Measurements from ENCODE around the gene UBAP1. TPM values are rescaled to one million over a fixed set of nuclear protein-coding genes. Genes with fewer than 3 reads are reported as not detected.
"Not testable (repeated sequence)": the region's sequence is repeated elsewhere in the genome, so short reads cannot be mapped to it uniquely, and the experiment has no call there.

The UBAP1 gene
- total RNA-seq, 4 donors from 2014 or later: 36.7 to 46.1 (median 38.3) TPM

DNA sequence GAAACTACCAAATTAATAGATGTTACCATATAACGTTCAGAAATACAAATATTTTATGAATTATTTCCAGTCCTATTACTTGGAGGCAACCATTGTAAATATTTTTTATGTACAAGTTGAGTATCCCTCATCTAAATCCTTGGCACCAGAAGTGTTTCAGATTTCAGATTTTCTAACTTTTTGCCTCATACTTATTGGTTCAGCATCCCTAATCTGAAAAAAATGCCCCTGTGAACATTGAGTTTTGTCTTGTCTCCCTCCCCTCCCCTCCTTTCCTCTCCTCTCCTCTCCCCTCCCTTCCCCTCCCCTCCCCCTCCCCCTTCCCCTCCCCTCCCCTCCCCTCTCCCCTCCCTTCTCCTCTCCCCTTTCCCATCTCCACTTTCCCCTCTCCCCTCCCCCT, 40.6 kb downstream of the UBAP1 start:
- no peak overlapping the region for H3K4me3 ChIP-seq
- peaks cover 0 to 16% (median 0%) of the 10 kb centered on the region in 4 donors for H3K4me1 ChIP-seq
- H3K9me3 ChIP-seq: no peaks in the 10 kb centered on the region
- H3K36me3 ChIP-seq: peaks cover 0 to 12% (median 0%) of the 10 kb centered on the region in 3 donors
- no peak for DNase-seq (ENCODE audit: low spot score in 2 of 2)
- H3K27me3 ChIP-seq: no peaks in the 10 kb centered on the region
- TF ChIP-seq POLR2A (IDR thresholded peaks at IDR 0.05) (no peak), EP300 (IDR thresholded peaks at IDR 0.05) (no peak)
- TF ChIP-seq, protein P1, sequence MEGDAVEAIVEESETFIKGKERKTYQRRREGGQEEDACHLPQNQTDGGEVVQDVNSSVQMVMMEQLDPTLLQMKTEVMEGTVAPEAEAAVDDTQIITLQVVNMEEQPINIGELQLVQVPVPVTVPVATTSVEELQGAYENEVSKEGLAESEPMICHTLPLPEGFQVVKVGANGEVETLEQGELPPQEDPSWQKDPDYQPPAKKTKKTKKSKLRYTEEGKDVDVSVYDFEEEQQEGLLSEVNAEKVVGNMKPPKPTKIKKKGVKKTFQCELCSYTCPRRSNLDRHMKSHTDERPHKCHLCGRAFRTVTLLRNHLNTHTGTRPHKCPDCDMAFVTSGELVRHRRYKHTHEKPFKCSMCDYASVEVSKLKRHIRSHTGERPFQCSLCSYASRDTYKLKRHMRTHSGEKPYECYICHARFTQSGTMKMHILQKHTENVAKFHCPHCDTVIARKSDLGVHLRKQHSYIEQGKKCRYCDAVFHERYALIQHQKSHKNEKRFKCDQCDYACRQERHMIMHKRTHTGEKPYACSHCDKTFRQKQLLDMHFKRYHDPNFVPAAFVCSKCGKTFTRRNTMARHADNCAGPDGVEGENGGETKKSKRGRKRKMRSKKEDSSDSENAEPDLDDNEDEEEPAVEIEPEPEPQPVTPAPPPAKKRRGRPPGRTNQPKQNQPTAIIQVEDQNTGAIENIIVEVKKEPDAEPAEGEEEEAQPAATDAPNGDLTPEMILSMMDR (IDR thresholded peaks at IDR 0.05): no peak
- no peak overlapping the region for H3K27ac ChIP-seq
- 74 to 79% methylated on average over 1 of the region's 1 CpG for WGBS, 2 donors

GRCh38 chr9:34220218-34220617, 41.4 kb downstream of the UBAP1 start:
- Histone ChIP-seq H3K4me3 (no peak overlapping the region), H3K27me3 (no peaks in the 10 kb centered on the region), H3K4me1 (peaks cover 0 to 16% (median 0%) of the 10 kb centered on the region in 4 donors), H3K9me3 (no peaks in the 10 kb centered on the region), H3K27ac (no peak overlapping the region), H3K36me3 (peaks cover 0 to 13% (median 0%) of the 10 kb centered on the region in 3 donors)
- no peak for DNase-seq (ENCODE audit: low spot score in 2 of 2)
- WGBS, 2 donors: 88 to 97% methylated on average over 8 of the region's 8 CpGs
- TF ChIP-seq POLR2A (IDR thresholded peaks at IDR 0.05) (no peak), EP300 (IDR thresholded peaks at IDR 0.05) (no peak)
- TF ChIP-seq, protein P1 (IDR thresholded peaks at IDR 0.05): no peak

DNA sequence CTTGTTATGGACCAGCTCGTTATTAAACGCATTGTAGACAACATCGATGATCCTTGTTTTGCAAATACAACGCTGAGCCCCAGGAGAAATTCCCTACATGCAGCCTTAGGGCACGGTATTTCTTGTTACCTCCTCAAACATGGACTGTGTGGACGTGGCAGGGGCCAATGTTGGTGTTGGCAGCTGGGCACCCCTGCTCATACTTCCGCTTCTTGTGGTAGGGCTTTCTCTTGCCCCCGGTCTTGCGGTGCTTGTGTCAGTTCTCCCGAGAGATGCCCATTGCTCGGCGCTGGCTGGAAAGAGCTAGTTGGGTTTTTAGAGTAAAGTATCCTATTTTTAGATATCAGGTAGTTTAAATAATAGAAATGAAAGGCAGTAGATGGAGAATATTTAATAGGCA, 45.5 kb downstream of the UBAP1 start:
- no peak for DNase-seq (ENCODE audit: low spot score in 2 of 2)
- 85 to 97% methylated on average over 12 of the region's 12 CpGs for WGBS, 2 donors
- Histone ChIP-seq H3K36me3 (peaks cover 0 to 13% (median 0%) of the 10 kb centered on the region in 3 donors), H3K27me3 (no peaks in the 10 kb centered on the region), H3K9me3 (no peaks in the 10 kb centered on the region), H3K4me3 (no peak overlapping the region), H3K27ac (no peak overlapping the region), H3K4me1 (peaks cover 0 to 22% (median 0%) of the 10 kb centered on the region in 4 donors)
- TF ChIP-seq EP300 (IDR thresholded peaks at IDR 0.05) (no peak), POLR2A (IDR thresholded peaks at IDR 0.05) (no peak)
- TF ChIP-seq, protein P1 (IDR thresholded peaks at IDR 0.05): no peak

DNA sequence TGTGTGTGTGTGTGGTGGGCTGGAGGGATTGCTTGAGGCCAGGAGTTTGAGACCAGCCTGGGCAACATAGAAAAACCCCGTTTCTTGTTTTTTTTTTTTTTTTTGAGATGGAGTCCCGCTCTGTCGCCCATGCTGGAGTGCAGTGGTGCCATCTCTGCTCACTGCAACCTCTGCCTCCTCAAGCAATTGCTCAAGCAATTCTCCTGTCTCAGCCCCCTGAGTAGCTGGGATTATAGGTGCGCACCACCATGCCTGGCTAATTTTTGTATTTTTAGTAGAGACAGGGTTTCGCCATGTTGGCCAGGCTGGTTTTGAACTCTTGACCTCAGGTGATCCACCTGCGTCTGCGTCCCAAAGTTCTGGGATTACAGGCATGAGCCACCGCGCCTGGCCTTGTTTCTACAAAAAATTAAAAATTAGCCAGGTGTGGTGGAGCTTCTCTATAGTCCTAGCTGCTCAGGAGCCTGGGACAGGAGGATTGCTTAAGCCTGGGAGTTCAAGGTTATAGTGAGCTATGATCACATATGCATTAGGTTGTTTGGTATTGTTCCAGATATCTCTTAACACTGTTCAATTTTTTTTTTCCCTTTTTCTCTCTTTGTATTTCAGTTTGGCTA, 47.4 kb downstream of the UBAP1 start:
- H3K9me3 ChIP-seq; DNase-seq (ENCODE audit: low spot score in 2 of 2); H3K27me3 ChIP-seq; H3K4me3 ChIP-seq; H3K27ac ChIP-seq: not testable (repeated sequence)
- Histone ChIP-seq H3K36me3 (peaks cover 0 to 13% (median 0%) of the 10 kb centered on the region in 3 donors), H3K4me1 (peaks cover 0 to 33% (median 1%) of the 10 kb centered on the region in 4 donors)
- 96 to 98% methylated on average over 9 of the region's 9 CpGs for WGBS, 2 donors

DNA sequence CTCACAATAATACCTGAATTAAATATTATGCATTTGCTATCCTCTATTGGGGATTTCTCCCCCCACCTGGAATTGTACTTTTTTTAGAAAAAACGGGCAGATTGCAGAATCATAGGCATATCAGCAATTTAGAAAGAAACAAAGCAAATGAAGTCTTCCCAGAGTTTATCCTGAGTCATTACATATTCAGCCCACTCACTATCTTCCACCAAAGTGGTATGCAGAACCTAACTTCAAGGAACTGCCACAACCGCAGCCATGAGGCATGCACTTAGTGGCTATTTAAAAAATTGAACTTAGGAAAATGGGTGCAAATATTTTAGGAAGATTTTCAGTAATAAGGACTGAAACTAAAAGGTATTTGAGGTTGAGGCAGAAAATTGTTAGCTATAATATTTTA, 48.6 kb downstream of the UBAP1 start:
- no peaks in the 10 kb centered on the region for H3K27me3 ChIP-seq
- H3K36me3 ChIP-seq: peaks cover 0 to 18% (median 0%) of the 10 kb centered on the region in 3 donors
- WGBS, 2 donors: 89 to 90% methylated on average over 2 of the region's 2 CpGs
- no peak overlapping the region for H3K4me3 ChIP-seq
- TF ChIP-seq, protein P1 (IDR thresholded peaks at IDR 0.05): no peak
- TF ChIP-seq POLR2A (IDR thresholded peaks at IDR 0.05) (no peak), EP300 (IDR thresholded peaks at IDR 0.05) (no peak)
- no peak for DNase-seq (ENCODE audit: low spot score in 2 of 2)
- peaks cover 0 to 26% (median 1%) of the 10 kb centered on the region in 4 donors for H3K4me1 ChIP-seq
- H3K27ac ChIP-seq: no peak overlapping the region
- no peaks in the 10 kb centered on the region for H3K9me3 ChIP-seq
